GM19240 (cell line): Measurements from ENCODE around the gene ATP23.

Source experiments
- DNase-seq: peaks from one replicate; pipeline ENCODE4 v3.0.0; 2011; ENCODE audit warnings: low spot score; ENCODE audit not compliant: insufficient read length

Gene ATP23

GRCh38 chr12:57966536-57966935 is 25.2 kb downstream of the ATP23 start:
- no peak for DNase-seq

DNA sequence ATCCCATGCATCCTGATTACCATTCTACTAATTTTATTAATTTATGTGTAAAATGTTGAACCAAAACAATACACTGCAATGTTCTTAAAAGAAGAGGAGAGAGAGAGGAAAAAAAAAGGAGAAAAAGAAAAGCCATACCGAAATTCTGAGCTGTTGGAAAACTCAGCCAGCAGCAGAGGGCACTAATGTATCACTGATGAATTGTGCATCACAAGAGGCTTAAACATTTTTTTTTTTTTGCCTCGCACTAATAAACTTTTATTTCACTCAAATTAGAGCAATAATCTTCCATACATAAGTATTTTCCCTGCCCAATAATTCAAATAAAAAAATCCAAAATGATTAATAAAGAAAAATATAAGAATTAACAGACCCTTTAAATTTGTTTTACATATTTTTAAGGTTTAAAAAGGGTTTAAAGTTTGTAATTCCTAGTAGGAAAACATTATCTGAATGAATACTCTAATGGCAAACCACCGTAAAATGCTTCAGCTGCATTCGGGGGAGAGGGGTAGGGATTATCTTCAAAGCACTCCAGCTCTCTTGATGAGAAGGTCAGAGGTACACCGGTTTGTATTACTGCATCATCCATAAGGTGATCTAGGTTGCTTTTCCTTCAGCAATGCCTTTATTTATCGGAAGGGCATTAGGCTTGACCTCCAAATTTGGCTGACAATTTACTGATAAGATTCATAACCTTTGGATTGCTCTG is 41.9 kb downstream of the ATP23 start:
- no peak for DNase-seq

GRCh38 chr12:57983858-57984505 is 42.6 kb downstream of the ATP23 start:
- DNase-seq: no peak

DNA sequence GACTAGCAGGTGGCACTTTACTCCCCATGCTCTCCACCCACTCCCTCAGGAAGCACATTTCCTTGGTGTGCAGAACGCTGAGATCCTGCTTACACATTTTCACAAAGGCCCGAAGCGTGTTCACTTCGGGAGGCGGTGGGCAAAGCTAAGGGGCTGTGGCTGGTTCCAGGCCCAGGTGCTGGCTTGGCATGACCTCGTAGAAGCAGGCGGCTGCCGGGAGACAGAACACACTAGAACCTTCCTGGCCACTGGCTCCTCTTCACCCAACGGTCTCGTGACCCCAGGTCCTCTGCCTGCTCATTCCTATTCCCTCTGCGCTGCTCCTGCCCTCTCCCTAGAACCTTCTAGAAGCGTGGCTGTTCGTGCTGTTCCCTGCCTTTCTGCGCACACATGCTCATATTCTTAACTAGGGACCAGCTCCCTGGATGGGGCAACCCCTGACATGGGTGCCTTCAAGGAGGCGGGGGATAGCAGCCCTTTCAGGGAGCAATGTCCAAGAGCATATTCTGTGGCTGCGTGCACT is 43.3 kb downstream of the ATP23 start:
- DNase-seq: no peak

- no peak for DNase-seq
Observed at GRCh38 chr12:57985685-57986084, 44.3 kb downstream of the ATP23 start.

GRCh38 chr12:57989838-57990237 is 48.5 kb downstream of the ATP23 start:
- DNase-seq: no peak

GRCh38 chr12:57990241-57990883 is 49.0 kb downstream of the ATP23 start:
- no peak for DNase-seq

DNA sequence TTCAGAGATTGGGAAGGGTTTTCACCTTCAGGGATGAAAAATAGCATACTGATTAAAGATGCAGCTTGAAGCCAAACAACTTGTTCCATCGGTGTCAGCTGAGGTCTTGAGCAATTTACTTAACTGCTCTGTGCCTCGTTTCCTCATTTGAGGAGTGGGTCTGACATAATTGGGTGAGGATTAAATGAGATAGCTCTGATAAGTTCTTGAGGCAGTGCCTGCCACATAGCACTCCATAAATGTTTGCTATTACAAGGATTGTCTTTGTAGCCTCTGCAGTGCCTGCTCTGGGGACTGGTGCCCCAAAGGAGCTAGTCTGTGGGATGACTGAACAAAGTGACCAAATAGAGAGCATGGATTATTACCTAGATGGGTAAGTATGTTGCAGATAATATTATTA is 50.6 kb downstream of the ATP23 start:
- DNase-seq: no peak

DNA sequence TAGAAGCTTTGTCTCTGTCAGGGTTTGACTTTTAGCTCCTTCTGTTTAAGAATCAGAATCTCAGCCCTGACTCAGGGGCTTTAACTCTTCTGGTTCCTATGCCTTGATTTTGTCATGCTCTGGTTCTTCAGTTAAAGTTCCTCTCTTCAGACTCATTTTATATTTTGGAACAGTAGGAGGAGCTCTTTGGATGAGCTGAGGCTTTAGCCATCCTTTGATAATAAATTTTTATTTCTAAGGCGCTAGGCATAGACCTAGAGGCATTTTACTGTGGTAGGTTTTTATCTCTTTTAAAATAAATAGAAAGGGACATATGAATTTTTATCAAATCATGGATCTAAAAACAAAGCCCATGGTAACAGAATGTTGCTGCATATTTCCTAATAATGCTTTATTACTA is 51.7 kb downstream of the ATP23 start:
- DNase-seq: no peak

DNA sequence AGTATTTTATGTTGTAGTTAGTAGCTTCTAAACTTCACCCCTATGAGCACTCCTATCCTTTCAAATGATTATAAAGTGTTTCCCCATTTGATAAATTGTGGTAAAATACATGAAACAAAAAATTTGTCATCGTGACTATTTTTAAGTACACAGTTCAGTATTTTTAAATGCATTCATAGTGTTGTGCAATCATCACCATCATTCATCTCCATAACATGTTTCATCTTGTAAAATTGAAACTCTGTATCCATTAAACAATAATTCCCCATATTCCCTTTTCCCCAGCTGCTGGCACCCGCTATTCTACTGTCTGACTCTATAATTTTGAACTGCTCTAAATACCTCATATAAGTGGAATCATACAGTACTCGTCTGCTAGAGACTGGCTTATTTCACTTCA is 52.5 kb downstream of the ATP23 start:
- no peak for DNase-seq

DNA sequence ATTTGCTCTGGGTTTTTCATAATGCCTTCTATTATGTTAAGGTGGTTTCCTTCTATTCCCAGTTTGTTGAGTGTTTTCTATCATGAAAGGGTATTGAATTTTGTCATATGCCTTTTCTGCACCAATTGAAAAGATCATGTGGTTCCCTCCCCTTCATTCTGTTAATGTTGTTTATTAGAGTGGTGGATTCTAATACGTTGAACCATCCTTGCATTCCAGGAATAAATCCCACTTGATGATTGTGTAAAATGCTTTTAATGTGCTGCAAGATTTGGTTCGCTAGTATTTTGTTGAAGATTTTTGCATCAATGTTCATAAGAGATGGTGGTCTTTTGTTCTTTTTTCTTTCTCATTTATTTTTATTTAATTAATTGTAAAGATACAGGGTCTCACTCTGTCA is 55.2 kb downstream of the ATP23 start:
- no peak for DNase-seq

DNA sequence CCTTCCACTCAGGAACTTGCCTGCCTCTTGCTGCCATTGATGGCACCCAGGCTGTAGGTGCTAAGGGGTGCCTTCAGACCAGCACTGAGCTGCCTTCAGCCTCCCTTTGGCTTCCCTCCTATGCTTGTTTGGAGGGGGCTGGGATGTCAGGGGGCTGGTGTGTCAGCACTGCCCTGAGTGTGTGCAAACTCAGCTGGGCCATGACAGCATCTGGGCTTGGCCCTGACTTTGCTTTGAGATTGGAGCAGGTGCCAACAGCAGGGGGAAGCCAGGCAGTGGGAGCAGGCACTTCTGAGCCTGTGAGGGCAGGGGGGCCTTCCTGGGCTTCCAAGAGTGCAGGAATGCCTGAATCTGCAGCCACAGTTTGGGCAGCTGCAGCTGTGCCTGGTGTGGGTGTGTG is 56.9 kb downstream of the ATP23 start:
- no peak for DNase-seq

DNA sequence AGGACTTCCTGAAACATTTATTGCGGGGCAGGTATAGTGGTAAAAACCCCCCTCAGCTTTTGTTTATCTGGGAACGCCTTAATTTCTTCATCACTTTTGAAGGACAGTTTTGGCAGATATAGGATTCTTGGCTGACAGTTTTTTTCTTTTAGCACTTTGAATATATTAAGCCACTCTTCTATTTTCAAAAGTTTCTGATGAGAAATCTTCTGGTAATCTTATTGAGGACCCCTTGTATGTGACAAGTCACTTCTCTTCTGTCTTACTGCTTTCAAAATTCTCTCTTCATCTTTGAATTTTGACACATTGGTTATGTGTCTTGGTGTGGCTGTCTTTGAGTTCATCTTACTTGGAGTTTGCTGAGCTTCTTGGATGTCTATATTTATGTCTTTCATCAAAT is 59.1 kb downstream of the ATP23 start:
- DNase-seq: no peak

DNA sequence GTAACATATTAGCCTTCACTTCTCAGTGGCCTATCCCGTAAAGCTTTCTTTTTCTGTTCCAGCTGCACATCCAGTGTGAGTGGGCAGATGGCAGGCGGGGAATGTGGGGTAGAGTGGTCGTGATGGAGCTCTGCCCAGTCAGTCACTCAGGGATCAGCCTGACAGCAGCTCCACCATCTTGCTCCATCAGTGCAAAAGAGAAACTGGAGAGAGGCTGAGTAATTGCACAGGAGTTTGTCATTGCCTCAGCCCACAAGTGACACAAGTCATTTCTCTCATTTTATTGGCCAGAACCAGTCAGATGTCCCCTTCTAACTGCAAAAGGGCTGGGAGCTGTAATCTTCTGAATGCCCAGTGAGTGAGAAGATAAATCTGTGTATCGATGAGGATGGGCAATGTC is 66.5 kb downstream of the ATP23 start:
- no peak for DNase-seq

DNA sequence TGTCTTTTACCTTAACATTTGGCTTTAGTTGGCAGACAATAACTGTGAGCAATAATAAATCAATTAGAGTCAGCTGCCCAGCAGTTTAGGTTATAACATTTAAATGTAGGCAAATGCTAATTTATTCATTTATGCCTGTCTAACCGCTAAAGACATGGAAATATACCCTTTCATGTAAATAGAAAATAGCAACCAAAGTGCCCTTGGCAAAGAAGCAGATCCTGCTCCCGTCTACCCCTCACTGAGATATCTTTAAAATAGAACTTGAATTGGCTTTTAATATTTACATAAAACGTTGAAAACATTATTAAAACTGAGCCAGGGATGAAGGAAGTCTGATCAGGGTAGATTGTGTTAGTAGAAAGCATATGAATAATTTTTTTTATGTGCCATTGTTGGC is 67.3 kb downstream of the ATP23 start:
- DNase-seq: no peak
